ENCODE results near the gene CDHR5. TPM values are rescaled to one million over a fixed set of nuclear protein-coding genes. Genes with fewer than 3 reads are reported as not detected.
"Not testable (repeated sequence)": the region's sequence is repeated elsewhere in the genome, so short reads cannot be mapped to it uniquely, and the experiment has no call there.

The CDHR5 gene
- total and polyA plus RNA-seq, 9 of the 15 experiments (the other 6 are each of a cell fraction or from before 2014, with no cell fraction given): 0.16 TPM; not detected in 8

DNA sequence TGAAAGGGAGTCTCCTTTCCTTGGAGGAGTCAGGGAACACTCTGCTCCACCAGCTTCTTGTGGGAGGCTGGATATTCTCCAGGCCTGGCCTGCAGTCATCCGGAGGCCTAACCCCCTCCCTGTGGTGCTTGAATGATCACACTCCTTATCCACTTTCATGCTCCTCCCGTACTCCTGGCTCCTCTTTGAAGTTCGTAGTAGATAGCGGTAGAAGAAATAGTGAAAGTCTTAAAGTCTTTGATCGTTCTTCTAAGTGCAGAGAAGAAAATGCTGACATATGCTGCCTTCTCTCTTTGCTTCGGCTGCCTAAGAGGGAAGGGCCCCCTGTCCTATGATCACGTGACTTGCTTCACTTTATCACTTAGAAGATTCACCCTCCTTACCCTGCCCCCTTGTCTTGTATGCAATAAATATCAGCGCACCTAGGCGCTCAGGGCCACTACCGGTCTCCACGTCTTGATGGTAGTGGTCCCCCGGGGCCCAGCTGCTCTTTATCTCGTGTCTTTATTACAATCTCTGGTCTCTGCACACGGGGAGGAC, 50.7 kb downstream of the CDHR5 start (continued):
- TF ChIP-seq MGA (IDR thresholded peaks at IDR 0.05): peak; percentile 58
- 0 out of 4 replicates have a peak, but pooled peaks of 1 of the 2 experiments have one; percentile 10 for TF ChIP-seq MAZ (CRISPR knock-in tag; conservative IDR thresholded peaks at IDR 0.05 in 1 of 2, IDR thresholded peaks at IDR 0.05 in 1 of 2)
- TF ChIP-seq, protein P1, sequence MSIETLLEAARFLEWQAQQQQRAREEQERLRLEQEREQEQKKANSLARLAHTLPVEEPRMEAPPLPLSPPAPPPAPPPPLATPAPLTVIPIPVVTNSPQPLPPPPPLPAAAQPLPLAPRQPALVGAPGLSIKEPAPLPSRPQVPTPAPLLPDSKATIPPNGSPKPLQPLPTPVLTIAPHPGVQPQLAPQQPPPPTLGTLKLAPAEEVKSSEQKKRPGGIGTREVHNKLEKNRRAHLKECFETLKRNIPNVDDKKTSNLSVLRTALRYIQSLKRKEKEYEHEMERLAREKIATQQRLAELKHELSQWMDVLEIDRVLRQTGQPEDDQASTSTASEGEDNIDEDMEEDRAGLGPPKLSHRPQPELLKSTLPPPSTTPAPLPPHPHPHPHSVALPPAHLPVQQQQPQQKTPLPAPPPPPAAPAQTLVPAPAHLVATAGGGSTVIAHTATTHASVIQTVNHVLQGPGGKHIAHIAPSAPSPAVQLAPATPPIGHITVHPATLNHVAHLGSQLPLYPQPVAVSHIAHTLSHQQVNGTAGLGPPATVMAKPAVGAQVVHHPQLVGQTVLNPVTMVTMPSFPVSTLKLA (conservative IDR thresholded peaks at IDR 0.05): peak in 1 of 2 experiments; percentile 32; a peak in 1 of 4 replicates
- 0 out of 2 replicates have a peak, but pooled peaks have one; percentile 29 for TF ChIP-seq DPF2 (IDR thresholded peaks at IDR 0.05)
- TF ChIP-seq SMARCE1 (IDR thresholded peaks at IDR 0.05): peak; percentile 30; the same call in 1 of the 2 replicates
- TF ChIP-seq, protein P2, sequence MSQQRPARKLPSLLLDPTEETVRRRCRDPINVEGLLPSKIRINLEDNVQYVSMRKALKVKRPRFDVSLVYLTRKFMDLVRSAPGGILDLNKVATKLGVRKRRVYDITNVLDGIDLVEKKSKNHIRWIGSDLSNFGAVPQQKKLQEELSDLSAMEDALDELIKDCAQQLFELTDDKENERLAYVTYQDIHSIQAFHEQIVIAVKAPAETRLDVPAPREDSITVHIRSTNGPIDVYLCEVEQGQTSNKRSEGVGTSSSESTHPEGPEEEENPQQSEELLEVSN (IDR thresholded peaks at IDR 0.05; ENCODE audit: borderline replicate concordance in 1 of 2, extremely low read depth in 1 of 2, insufficient read depth in 1 of 2, insufficient read length in 1 of 2, low read depth in 1 of 2, low read length in 1 of 2, poor library complexity in 1 of 2, severe bottlenecking in 1 of 2): peak in 1 of 2 experiments; percentile 35
- peak; percentile 62 for TF ChIP-seq MAFG (tag; conservative IDR thresholded peaks at IDR 0.05)
- peak; percentile 57; the same call in 1 of the 2 replicates for TF ChIP-seq LEF1 (IDR thresholded peaks at IDR 0.05)
- peak; percentile 47 for TF ChIP-seq ZFX (CRISPR knock-in tag; IDR thresholded peaks at IDR 0.05)
- peak; percentile 45; the same call in 1 of the 2 replicates for TF ChIP-seq ZEB2 (IDR thresholded peaks at IDR 0.05)
- peak; percentile 83 for TF ChIP-seq C11orf30 (IDR thresholded peaks at IDR 0.05; ENCODE audit: low read depth)
- TF ChIP-seq MECOM (CRISPR knock-in tag; IDR thresholded peaks at IDR 0.05): peak; percentile 76
- peak; percentile 99 for TF ChIP-seq TOE1 (IDR thresholded peaks at IDR 0.05; ENCODE audit: borderline replicate concordance)
- TF ChIP-seq TOE1 (CRISPR knock-in tag; IDR thresholded peaks at IDR 0.05; ENCODE audit: borderline replicate concordance, low read depth): not testable (repeated sequence)
